Stimulated activated CD4-positive, alpha-beta T cell treated with anti-CD3 and anti-CD28 coated beads, TNF-alpha, amount 100 ng/mL, for 4 hours (primary cell): Measurements from ENCODE around the gene OARD1.
"Not testable (repeated sequence)": the region's sequence is repeated elsewhere in the genome, so short reads cannot be mapped to it uniquely, and the experiment has no call there.

Experiments used
- DNase-seq, 3 experiments: peaks; one replicate each; pipeline ENCODE4 v3.0.0-alpha.2; 2020; ENCODE audit warnings: low read depth in 3 of 3

Gene OARD1, protein sequence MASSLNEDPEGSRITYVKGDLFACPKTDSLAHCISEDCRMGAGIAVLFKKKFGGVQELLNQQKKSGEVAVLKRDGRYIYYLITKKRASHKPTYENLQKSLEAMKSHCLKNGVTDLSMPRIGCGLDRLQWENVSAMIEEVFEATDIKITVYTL

DNA sequence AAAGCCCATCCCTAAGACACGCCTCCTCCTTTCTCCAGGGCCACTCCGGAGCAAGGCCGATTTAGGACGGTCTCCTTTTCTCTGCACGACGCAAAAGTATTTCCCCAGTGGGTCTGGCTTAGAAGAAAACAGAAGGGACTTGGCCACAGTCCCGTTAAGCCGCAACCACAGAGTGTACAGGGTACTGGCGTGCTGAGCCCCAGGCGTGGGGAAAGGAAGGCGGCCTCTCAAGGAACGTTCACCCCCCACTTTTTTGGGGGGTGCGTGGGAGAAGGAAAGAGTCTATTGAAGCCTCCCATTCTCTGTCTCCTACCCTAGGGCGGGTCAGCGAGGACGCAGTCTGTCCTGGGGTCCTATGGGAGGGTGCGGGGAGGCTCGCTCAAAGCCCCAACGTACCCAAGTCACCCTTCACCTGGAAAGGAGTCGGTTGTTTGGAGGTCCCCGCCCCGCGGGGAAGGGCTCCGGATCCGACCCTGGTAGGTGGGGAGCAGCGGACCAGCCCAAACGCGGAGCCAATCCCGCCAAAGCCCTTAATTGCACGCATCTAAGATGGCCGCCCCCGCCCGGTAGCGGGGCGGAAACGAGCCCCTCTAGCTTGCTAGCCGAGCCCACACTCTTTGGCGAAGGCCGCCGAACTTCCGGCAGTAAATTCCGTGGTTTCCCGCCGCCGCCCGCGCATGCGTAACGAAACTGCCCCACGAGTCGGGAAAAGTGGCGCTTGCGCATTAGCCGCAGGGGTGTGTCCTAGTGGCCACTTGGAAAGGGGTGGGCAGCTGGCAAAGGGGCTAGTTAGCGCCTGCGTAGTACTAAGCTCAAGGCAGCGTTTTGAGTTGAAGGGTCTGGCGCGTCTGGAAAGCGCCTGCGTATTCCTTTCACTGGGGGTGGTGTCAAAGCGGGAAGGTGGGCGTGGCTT, at the start of gene OARD1:
Gene OARD1 (minus strand): TSS at position 434 of the 913 bp plus-strand sequence. CDS start 722 bp downstream, outside the sequence.
- peak; percentile 99 to 100 (median 99) for DNase-seq

DNA sequence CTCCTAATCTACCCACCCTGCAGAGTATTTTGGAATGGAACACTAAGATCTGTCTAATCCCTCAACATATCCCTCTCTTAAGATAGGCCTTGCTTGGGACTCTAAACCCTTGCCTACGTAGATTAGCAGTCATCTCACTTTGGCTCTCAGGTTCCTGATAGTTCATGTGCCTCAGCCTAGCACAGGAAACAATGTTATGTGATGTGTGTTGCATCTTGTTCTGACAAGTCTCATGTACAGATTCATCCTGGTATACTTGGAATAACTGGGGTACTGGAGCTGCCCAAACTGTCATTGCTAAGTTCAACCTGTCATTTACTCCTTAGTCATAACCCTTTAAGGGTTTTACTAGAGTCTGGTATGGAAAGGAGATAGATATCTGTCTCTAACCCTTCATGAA, 47.9 kb upstream of the OARD1 start:
- no peak for DNase-seq

GRCh38 chr6:41119508-41119907, 47.4 kb upstream of the OARD1 start:
- no peak for DNase-seq

- DNase-seq, result not testable (repeated sequence)
Measured at GRCh38 chr6:41115027-41115426, 42.9 kb upstream of the OARD1 start.

DNA sequence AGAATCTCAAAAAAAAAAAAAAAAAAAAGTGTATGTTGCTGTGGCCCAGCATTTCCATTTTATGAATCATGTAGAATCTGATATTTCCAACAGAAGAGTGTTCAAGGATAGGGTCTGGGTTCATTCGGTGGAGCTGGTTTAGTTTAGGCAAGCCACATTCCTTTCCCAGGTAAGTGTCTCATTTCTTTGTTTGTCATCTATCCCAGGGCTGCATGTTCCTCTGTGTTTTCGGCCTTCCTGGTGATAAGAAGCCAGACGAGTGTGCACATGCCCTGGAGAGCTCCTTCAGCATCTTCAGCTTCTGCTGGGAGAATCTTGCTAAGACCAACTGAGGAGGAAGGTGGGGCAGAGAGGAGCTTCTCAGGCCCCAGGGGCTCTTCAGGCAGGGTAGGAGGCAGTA, 38.9 kb upstream of the OARD1 start:
- DNase-seq, result no peak

DNA sequence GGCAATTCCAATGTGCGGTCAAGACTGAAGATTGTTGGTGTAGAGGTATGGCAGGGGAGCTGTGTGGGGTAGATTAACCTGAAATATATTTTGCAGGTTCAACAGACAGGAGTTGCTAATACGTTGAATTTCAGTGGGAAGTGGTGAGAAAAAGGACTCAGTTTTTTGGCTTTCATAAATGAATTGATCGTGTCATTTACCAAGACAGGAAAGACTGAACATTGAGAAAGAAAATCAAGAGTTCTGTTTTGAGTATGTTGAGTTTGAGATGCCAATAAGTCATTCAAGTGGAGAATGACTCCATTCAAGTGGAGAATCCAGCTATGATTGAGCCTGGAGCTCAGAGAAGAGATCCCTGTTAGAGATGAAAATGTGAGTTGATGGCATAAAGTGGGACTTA, 31.7 kb upstream of the OARD1 start:
- no peak for DNase-seq

GRCh38 chr6:41100871-41101287, 28.7 kb upstream of the OARD1 start:
- no peak for DNase-seq

DNA sequence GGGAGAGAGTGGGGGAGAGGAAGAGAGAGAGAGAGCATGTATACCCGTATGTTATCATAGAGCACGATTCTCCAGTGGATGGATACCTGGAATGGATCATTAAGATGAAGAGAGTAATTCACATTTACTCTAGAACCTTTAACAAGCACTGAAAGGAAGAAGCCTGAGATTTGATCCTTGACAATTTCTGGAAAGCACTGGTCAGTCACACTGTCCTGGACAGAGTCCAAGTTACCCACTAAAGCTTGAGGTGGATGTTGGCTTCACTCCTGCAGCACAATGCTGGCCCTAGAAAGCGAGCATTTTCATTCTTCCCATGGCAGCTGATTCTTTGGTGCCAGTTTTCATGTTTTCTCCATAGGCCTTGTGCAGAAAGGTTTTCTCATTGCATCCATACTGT, 26.2 kb upstream of the OARD1 start:
- DNase-seq, result no peak

GRCh38 chr6:41097467-41098090, 25.4 kb upstream of the OARD1 start:
- no peak for DNase-seq

GRCh38 chr6:41093729-41094128, 21.6 kb upstream of the OARD1 start:
- no peak for DNase-seq

DNA sequence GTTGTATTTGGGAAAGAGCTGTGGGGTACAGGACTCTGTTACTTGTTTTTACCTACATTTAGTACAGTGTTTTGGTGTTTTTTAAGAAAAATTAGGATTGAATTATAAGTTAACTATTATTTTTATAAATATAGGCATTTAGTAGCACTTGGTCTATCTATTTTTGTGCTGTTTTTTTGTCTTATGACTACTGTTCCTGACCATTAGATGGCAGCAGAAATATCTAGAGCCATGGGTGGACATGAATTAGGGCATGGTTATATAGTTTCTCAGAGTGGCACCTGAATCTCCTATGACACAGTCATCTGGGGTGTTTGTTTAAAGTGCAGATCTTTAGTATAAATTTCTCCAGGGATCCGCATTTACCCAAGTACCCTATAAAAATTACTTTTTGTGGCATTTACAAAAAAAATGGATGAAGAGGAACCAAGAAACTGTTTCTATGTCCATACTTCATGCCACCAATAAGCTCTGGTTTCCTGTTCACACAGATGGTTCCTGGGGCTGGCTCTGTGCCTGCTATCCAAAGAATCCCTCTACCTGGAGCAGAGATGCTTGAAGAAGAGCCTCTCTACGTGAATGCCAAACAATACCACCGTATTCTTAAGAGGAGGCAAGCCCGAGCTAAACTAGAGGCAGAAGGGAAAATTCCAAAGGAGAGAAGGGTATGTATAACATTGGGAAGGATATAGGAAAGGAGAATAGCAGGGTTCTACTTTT, 20.4 kb upstream of the OARD1 start:
- DNase-seq, result no peak

DNA sequence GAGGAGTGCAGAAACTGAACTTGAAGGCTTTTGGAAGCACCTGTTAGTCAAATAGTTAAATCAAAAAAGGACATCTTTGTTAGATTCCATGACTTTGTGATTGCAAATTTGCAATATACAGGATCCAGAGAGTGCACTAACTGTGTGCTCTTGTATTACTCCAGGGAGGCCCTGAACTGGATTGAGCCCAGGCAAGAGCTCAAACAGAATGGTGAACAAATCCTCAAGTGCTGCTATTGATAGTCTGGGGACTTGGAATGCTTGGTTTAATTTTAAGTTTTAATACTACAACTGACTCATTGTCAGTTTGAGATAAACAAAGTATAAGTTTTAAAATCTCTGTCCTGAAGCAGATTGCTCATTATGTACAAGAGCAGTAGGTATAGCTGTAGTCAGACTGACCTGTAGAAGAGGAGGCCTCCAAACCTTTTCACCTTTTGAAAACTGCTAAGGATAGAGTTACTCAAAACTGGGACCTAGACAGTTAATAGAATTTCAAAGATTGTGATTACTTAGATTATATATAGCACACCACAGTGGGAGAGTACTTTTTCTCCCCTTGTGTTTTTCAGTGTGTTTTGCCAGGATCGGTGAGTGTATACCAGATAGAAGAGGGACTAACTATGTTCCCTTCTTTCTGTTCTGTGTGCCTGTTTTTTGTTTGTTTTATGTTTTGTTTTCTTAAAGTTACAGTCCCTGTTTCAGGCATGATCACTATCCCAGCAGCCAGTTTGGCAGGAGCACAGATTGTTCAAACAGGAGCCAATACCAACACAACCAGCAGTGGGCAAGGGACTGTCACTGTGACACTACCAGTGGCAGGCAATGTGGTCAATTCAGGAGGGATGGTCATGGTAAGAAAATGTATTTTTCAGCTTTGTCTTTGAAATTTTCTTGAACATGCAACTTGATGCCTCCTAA, 18.9 kb upstream of the OARD1 start:
- DNase-seq, result no peak

- no peak for DNase-seq
Measured at GRCh38 chr6:41088451-41088850, 16.3 kb upstream of the OARD1 start.

DNA sequence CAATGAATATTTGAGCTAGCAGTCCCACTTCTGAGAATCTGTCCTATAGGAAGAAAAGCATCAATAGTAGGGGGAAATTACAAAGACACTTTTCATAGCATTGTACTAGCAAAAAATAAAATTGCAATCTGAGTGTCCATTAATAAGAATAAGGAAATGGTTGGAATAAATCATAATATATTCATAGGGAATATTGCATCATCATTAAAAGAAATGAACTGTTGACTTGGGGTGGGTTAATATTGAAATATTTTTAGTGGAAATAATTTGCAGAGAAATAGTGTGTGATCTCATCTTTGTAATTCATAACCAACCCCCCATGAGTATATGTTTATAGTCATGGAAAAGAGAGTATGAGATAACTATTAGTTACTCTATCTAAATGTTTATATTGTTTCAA, 13.0 kb upstream of the OARD1 start:
- DNase-seq, result no peak

GRCh38 chr6:41083072-41083471, 10.9 kb upstream of the OARD1 start:
- no peak for DNase-seq

DNA sequence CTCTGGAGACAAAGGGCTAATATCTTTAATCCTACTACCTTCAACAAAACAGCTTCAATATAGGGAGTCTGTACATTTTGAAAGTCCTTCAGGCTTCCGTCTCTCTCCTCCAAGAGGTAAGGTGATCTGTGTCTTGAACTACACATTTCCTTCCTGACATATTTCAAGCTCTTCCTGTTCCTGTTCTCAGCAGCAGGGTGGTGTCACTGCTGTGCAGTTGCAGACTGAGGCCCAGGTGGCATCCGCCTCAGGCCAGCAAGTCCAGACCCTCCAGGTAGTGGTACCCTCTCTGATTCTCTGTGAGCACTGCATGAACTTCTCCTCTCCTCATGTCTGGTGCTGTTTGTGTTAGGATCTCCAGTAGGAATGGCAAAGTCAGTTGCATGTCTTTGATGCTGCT, 8.5 kb upstream of the OARD1 start:
- no peak for DNase-seq

DNA sequence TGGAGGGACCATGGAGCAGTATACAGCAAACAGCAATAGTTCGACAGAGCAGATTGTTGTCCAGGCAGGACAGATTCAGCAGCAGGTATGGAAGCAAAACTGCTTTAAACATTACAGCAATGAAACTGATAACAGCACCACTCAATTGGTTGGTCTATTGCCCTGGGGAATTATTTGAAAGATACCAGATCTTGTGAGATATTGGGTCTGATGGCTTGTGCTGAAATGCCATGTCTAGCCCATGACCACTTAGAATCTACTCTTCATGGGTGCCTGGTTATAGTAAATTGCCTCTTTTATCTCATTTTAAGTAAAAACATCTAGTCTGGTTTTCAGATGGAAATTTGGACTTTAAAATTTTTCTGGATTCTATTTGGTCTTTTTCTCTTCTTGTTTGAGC, 6.9 kb upstream of the OARD1 start:
- DNase-seq, result no peak

DNA sequence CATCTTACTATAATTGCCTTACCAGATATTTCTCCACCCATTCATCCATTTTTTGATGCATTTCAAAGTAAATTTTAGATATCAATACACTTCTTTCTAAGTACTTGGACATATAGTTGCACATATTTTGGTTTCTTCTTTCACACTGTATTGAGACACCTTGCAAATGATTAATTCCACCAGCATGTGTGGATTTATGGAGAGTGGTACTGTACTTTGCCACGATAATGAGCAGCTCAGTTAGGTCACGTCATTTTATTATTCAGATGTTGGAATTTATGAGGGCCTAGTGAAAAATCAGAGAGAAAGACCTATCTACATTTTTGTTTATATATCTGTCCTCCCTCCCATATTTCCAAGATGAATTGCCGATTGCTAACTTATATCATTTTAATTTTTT, 5.9 kb upstream of the OARD1 start:
- no peak for DNase-seq

DNA sequence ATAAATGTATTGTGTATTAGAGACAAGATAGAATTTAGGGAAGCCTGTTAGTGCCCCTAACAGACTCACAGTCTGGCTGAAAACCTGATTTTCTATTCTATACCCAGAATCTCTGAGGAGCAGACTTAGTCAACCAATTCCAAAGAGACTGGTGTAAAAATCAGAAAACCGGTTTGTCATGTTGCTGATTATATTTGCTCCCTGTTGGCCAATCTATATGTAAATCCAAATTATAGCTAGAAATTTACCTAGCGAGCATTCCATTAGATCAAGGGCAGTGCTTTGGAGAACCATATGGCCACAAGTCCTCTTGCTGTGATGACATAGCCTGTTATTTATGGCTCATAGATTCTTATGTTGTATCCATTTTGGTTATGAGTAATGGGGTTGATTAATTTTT, 5.4 kb upstream of the OARD1 start:
- DNase-seq, result no peak

DNA sequence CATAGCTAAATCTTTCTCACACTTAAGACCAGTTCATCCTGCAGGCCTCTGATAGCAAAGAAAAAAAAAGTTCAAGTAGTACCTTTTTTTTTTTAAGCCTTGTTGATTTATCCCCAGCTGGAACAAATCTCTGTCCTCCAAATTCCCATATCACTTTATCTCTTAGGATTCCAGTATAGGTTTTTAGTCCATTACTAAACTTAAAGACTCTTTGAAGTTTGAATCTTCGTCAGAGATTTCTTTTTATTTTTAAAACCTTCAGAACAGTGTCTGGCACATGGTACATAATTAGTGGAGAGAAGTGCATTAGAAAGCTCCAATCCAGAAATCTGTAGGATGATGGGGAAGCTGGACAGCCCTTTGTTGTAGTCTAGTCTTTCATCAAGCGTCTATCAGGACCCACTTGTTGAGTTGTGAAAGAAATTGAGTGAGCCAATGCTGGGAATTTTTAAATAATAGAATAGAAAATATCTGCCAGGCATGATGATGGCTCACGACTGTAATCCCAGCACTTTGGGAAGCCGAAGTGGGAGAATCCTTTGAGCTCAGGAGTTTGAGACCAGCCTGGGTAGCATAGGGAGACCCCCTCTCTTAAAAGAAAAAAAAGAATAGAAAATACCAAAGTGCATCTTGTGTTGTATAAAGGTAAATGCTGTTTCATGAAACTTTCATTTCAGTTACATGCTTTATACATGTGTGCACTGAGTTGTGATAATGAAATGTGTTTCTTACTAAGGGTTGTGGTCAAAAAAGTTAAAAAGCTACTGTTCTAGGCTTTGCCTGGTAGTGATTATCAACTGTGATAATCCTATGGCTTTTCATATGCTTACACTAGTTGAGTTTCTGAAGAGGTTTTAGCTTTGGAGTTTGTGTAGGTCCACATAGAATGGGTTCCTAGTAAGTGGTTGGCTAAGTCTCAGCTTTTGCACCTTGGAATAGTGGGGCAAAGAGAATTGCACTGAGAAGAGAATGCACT, 3.8 kb upstream of the OARD1 start:
- no peak for DNase-seq
